ENCODE measurements around the gene PACSIN2.
"Not testable (repeated sequence)": the region's sequence is repeated elsewhere in the genome, so short reads cannot be mapped to it uniquely, and the experiment has no call there.

PACSIN2 gene

GRCh38 chr22:42922374-42923191 is 92.4 kb downstream of the PACSIN2 start:
- peak in 1 of 2 donors; percentile 80 for DNase-seq

GRCh38 chr22:42920101-42920820 is 94.7 kb downstream of the PACSIN2 start:
- DNase-seq = no peak

GRCh38 chr22:42919199-42919598 is 95.8 kb downstream of the PACSIN2 start:
- DNase-seq = peak in 1 of 2 donors; percentile 89

GRCh38 chr22:42918500-42918899 is 96.4 kb downstream of the PACSIN2 start:
- peak in 1 of 2 donors; percentile 24 for DNase-seq

GRCh38 chr22:42917358-42917757 is 97.6 kb downstream of the PACSIN2 start:
- DNase-seq = not testable (repeated sequence)

GRCh38 chr22:42915980-42916765 is 98.8 kb downstream of the PACSIN2 start:
- no peak for DNase-seq

GRCh38 chr22:42914511-42915076 is 100.4 kb downstream of the PACSIN2 start:
- DNase-seq = no peak

- DNase-seq = no peak
Observed at GRCh38 chr22:42913874-42914510, 101.0 kb downstream of the PACSIN2 start.

GRCh38 chr22:42912059-42912458 is 102.9 kb downstream of the PACSIN2 start:
- peak in 1 of 2 donors; percentile 67 for DNase-seq

- DNase-seq = no peak
Observed at GRCh38 chr22:42910221-42910942, 104.6 kb downstream of the PACSIN2 start.

- no peak for DNase-seq
Observed at GRCh38 chr22:42909363-42910058, 105.4 kb downstream of the PACSIN2 start.

- DNase-seq = no peak
Observed at GRCh38 chr22:42908374-42908746, 106.6 kb downstream of the PACSIN2 start.

GRCh38 chr22:42907404-42908373 is 107.3 kb downstream of the PACSIN2 start:
- no peak for DNase-seq

GRCh38 chr22:42906605-42907348 is 108.2 kb downstream of the PACSIN2 start:
- no peak for DNase-seq

- DNase-seq = no peak
Observed at GRCh38 chr22:42905702-42906183, 109.2 kb downstream of the PACSIN2 start.

GRCh38 chr22:42905217-42905616 is 109.7 kb downstream of the PACSIN2 start:
- no peak for DNase-seq

- no peak for DNase-seq
Observed at GRCh38 chr22:42904050-42904449, 110.9 kb downstream of the PACSIN2 start.

GRCh38 chr22:42902875-42903510 is 112.0 kb downstream of the PACSIN2 start:
- no peak for DNase-seq

Measured in bone marrow (tissue), 2 donors.